Trophoblast cell (in vitro differentiated cells and primary cell): Measurements from ENCODE around the gene ASCC1.
A peak's percentile ranks its signal among the peaks of the same experiment; 100 is the strongest.

Experiments
- DNase-seq, 2 donors: peaks; one replicate each; pipeline ENCODE4 v3.0.0-alpha.2; 2016
- H2AFZ ChIP-seq: 2 replicates; pipeline ENCODE4 v1.6.1; 2013; ENCODE audit warnings: low read length, moderate library complexity, mild to moderate bottlenecking; ENCODE audit not compliant: insufficient read depth, poor library complexity
- H2AK5ac ChIP-seq: 2 replicates; pipeline ENCODE4 v1.6.1; 2013; ENCODE audit warnings: mild to moderate bottlenecking, low read length
- H2BK120ac ChIP-seq: 2 replicates; pipeline ENCODE4 v1.6.1; 2013; ENCODE audit warnings: low read length, mild to moderate bottlenecking, moderate library complexity; ENCODE audit not compliant: insufficient read depth, poor library complexity
- H2BK12ac ChIP-seq: 2 replicates; pipeline ENCODE4 v1.6.1; 2013; ENCODE audit warnings: mild to moderate bottlenecking, low read length, moderate library complexity
- H2BK5ac ChIP-seq: 2 replicates; pipeline ENCODE4 v1.6.1; 2013; ENCODE audit warnings: low read length, low read depth, moderate library complexity, mild to moderate bottlenecking; ENCODE audit not compliant: poor library complexity
- H3K14ac ChIP-seq: 2 replicates; pipeline ENCODE4 v1.6.1; 2013; ENCODE audit warnings: mild to moderate bottlenecking, low read length
- H3K18ac ChIP-seq: 2 replicates; pipeline ENCODE4 v1.6.1; 2013; ENCODE audit warnings: mild to moderate bottlenecking, low read length
- H3K23ac ChIP-seq: 2 replicates; pipeline ENCODE4 v1.6.1; 2013; ENCODE audit warnings: low read length
- H3K27ac ChIP-seq: 2 replicates; pipeline ENCODE4 v1.5.1; 2013; ENCODE audit warnings: low read depth, mild to moderate bottlenecking, inconsistent platforms, low read length, moderate library complexity
- H3K27me3 ChIP-seq: 2 replicates; pipeline ENCODE4 v1.6.1; 2013; ENCODE audit warnings: inconsistent platforms, mild to moderate bottlenecking, low read length, moderate library complexity; ENCODE audit not compliant: insufficient read depth
- H3K36me3 ChIP-seq, 2 experiments: 1 replicate in 1 of 2; 2 replicates in 1 of 2; pipeline ENCODE4 v1.6.1; 2013; ENCODE audit warnings: low read length in 2 of 2, mild to moderate bottlenecking in 2 of 2, moderate library complexity in 1 of 2; ENCODE audit not compliant: insufficient read depth in 2 of 2, control insufficient read depth in 1 of 2
- H3K4ac ChIP-seq: 2 replicates; pipeline ENCODE4 v1.6.1; 2013; ENCODE audit warnings: low read depth, mild to moderate bottlenecking, low read length, moderate library complexity
- H3K4me1 ChIP-seq, 2 experiments: 1 replicate in 1 of 2; 2 replicates in 1 of 2; pipeline ENCODE4 v1.6.1; 2013; ENCODE audit warnings: low read length in 2 of 2, mild to moderate bottlenecking in 2 of 2, moderate library complexity in 1 of 2; ENCODE audit not compliant: insufficient read depth in 2 of 2, control insufficient read depth in 1 of 2
- H3K4me2 ChIP-seq: 2 replicates; pipeline ENCODE4 v1.6.1; 2013; ENCODE audit warnings: inconsistent platforms, mild to moderate bottlenecking, low read length, moderate library complexity
- H3K4me3 ChIP-seq: 2 replicates; pipeline ENCODE4 v1.5.1; 2013; ENCODE audit warnings: mild to moderate bottlenecking, low read depth, low read length, inconsistent platforms
- H3K79me1 ChIP-seq: one replicate; pipeline ENCODE4 v1.6.1; 2013; ENCODE audit warnings: low read length
- H3K79me2 ChIP-seq: 2 replicates; pipeline ENCODE4 v1.6.1; 2013; ENCODE audit warnings: low read length, mild to moderate bottlenecking; ENCODE audit not compliant: control insufficient read depth, insufficient read depth, poor library complexity
- H3K9ac ChIP-seq: 2 replicates; pipeline ENCODE4 v1.6.1; 2013; ENCODE audit warnings: mild to moderate bottlenecking, low read length
- H3K9me3 ChIP-seq: 2 replicates; pipeline ENCODE4 v1.6.1; 2013; ENCODE audit warnings: low read depth, mild to moderate bottlenecking, control low read depth, inconsistent platforms, low read length; ENCODE audit not compliant: insufficient read depth
- H4K12ac ChIP-seq: 2 replicates; pipeline ENCODE4 v1.6.1; 2013; ENCODE audit warnings: low read depth, mild to moderate bottlenecking, low read length, moderate library complexity
- H4K8ac ChIP-seq: 2 replicates; pipeline ENCODE4 v1.6.1; 2013; ENCODE audit warnings: low read depth, mild to moderate bottlenecking, low read length, moderate library complexity
- H4K91ac ChIP-seq: one replicate; pipeline ENCODE4 v1.6.1; 2013; ENCODE audit warnings: low read depth, mild to moderate bottlenecking, low read length, moderate library complexity
- WGBS: extraction: QIAGEN DNeasy Blood & Tissue Kit; methylation state at CpG from one replicate; pipeline ENCODE4 v1.1.7; 2013; ENCODE audit warnings: missing lambda C conversion rate; ENCODE audit not compliant: insufficient read length, insufficient coverage; ENCODE audit errors: extremely low coverage; 5-methylcytosine and 5-hydroxymethylcytosine counted together

Gene ASCC1

DNA sequence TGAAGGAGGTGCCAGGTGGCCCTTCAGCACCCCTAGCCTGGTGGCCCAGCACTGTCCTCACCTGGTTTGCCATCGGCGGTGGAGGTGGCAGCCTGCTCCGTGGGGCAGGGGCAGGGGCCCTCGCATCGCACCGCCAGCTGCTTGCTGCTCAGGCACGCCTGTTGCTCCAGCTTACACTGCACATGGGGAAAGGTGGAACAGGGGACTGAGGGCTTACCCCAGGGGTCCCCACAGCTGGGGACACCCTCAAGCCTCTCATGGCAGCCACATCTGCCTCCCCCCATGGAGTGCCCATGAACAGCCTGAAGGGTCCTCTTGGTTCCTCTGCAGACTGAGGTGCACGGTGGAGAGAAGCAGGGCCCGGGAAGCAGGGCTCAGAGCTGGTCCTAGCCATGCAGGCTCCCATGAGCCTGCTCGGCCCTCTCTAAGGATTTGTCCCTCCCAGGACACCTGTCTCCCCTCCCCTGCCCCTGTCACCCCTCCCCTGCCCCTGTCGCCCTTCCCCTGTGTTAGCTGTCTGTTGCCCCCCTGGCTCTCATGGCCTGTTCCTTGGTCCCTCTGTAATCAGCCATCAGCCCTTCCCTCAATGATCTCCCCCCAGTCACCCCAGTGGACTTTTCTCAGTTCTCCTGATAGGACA lies 147.8 kb downstream of the ASCC1 start:
- no peak overlapping the region for H2AFZ ChIP-seq
- WGBS = no CpG with 5 or more reads among the region's 11 CpGs
- H2BK5ac ChIP-seq = no peak overlapping the region
- H3K4me3 ChIP-seq = peak overlapping the region; percentile 25
- no peaks in the 10 kb centered on the region for H3K79me2 ChIP-seq
- no peak overlapping the region for H3K27ac ChIP-seq
- H3K9me3 ChIP-seq = peaks cover 2% of the 10 kb centered on the region
- H3K23ac ChIP-seq = no peak overlapping the region
- H3K27me3 ChIP-seq = no peaks in the 10 kb centered on the region
- H4K91ac ChIP-seq = no peak overlapping the region
- no peak overlapping the region for H2BK12ac ChIP-seq
- no peak overlapping the region for H4K12ac ChIP-seq
- H2AK5ac ChIP-seq = no peak overlapping the region
- no peak overlapping the region for H3K4ac ChIP-seq
- no peak overlapping the region for H3K9ac ChIP-seq
- no peak overlapping the region for H3K18ac ChIP-seq
- no peak for DNase-seq
- peaks cover 5 to 15% of the 10 kb centered on the region in 2 experiments for H3K4me1 ChIP-seq
- H3K36me3 ChIP-seq = no peaks in the 10 kb centered on the region
- no peak overlapping the region for H2BK120ac ChIP-seq
- no peaks in the 10 kb centered on the region for H3K79me1 ChIP-seq
- H3K14ac ChIP-seq = no peak overlapping the region
- H3K4me2 ChIP-seq = no peak overlapping the region
- H4K8ac ChIP-seq = no peak overlapping the region

DNA sequence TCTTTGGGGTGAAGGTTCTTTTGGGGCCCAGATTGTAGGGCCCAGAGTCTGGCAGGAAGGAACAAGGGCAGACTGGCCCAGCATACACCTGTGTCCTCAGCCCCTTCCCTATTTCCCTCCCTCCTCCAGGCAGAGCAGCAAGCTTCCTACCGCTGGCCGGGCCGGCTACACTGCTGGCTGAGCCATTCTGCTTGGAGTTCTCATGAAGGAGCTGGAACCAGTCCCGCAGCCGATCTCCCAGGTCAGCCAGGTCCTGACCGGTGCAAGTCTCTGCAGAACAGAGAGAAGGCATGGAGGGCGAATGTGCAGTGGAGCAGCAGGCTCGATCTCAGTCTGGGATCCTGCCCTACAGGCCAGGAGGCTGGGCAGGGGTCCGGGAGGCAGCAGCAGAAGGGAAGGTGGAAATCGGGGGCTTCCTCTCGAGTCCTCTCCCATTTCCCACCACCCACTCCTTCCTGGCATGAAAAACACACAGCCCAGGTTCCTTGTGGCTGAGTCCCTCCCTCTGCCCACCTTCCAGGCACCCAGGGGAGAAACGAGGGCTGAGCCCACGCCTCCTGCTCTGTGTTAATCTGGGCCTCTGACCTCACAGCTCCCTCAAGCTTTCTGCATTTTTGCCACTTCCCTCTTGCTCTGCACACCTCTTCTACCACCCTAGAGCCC lies 148.5 kb downstream of the ASCC1 start:
- Histone ChIP-seq H3K9me3 (peaks cover 2% of the 10 kb centered on the region), H3K79me2 (no peaks in the 10 kb centered on the region), H2AFZ (no peak overlapping the region), H3K14ac (no peak overlapping the region), H3K79me1 (no peaks in the 10 kb centered on the region), H2BK120ac (no peak overlapping the region), H3K9ac (no peak overlapping the region), H3K4me1 (peaks cover 5 to 15% of the 10 kb centered on the region in 2 experiments), H3K36me3 (no peaks in the 10 kb centered on the region), H3K18ac (no peak overlapping the region), H3K4ac (no peak overlapping the region), H2BK12ac (no peak overlapping the region), H3K4me3 (no peak overlapping the region), H3K27me3 (no peaks in the 10 kb centered on the region), H2BK5ac (no peak overlapping the region), H3K23ac (no peak overlapping the region), H4K8ac (no peak overlapping the region), H2AK5ac (no peak overlapping the region), H3K27ac (no peak overlapping the region), H4K91ac (no peak overlapping the region), H3K4me2 (no peak overlapping the region), H4K12ac (no peak overlapping the region)
- WGBS = no CpG with 5 or more reads among the region's 13 CpGs
- DNase-seq = no peak

- H3K79me1 ChIP-seq = no peaks in the 10 kb centered on the region
- WGBS = no CpG with 5 or more reads among the region's 18 CpGs
Observed at GRCh38 chr10:72066318-72067284, 149.5 kb downstream of the ASCC1 start.

DNA sequence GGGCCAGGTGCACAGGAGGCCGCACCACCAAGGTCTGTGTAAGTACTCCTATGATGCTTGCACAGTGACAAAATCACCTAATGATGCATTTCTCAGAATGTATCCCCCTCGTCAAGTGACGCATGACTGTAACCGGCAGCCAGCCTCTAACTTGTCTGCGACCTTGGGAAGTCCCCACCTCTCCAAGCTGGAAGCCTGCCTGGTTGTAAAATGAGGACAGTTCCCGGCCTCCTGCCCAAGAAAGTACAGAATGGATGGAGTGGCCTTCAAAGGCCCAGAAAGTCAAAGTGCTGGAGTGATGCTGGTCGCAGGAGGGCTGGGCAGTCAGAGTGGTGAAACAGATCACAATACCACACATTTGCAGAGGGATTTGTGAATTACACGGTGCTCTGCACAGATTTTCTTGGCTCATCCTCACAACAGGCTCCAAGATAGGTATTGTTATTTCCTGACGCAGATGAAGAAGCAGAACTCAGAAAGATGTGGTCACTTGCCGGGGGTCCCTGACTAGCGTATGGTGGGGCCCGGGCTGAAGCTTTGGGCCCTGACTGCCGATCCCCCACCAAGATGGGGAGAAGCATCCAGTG lies 150.5 kb downstream of the ASCC1 start:
- Histone ChIP-seq H3K18ac (no peak overlapping the region), H3K23ac (no peak overlapping the region), H3K14ac (no peak overlapping the region), H2AFZ (no peak overlapping the region), H3K79me2 (no peaks in the 10 kb centered on the region), H4K8ac (no peak overlapping the region), H2AK5ac (no peak overlapping the region), H3K27ac (no peak overlapping the region), H3K4me3 (no peak overlapping the region), H3K4me1 (peaks cover 5 to 15% of the 10 kb centered on the region in 2 experiments), H3K9me3 (peaks cover 2% of the 10 kb centered on the region), H3K4ac (no peak overlapping the region), H4K91ac (no peak overlapping the region), H3K36me3 (no peaks in the 10 kb centered on the region), H3K79me1 (no peaks in the 10 kb centered on the region), H2BK12ac (no peak overlapping the region), H4K12ac (no peak overlapping the region), H3K4me2 (no peak overlapping the region), H3K9ac (no peak overlapping the region), H3K27me3 (no peaks in the 10 kb centered on the region), H2BK120ac (no peak overlapping the region), H2BK5ac (no peak overlapping the region)
- WGBS = no CpG with 5 or more reads among the region's 13 CpGs
- DNase-seq = no peak

More at GRCh38 chr10:72066318-72067284, 149.5 kb downstream of the ASCC1 start:
- no peak for DNase-seq
- Histone ChIP-seq H3K14ac (no peak overlapping the region), H4K91ac (no peak overlapping the region), H3K18ac (no peak overlapping the region), H3K4me2 (no peak overlapping the region), H2BK5ac (no peak overlapping the region), H3K79me2 (no peaks in the 10 kb centered on the region), H4K8ac (no peak overlapping the region), H3K27ac (no peak overlapping the region), H2AFZ (no peak overlapping the region), H3K9ac (no peak overlapping the region), H4K12ac (no peak overlapping the region), H3K9me3 (peaks cover 2% of the 10 kb centered on the region), H3K23ac (no peak overlapping the region), H3K4me3 (no peak overlapping the region), H3K36me3 (no peaks in the 10 kb centered on the region), H2BK12ac (no peak overlapping the region), H3K4me1 (peaks cover 5 to 15% of the 10 kb centered on the region in 2 experiments), H2AK5ac (no peak overlapping the region), H3K27me3 (no peaks in the 10 kb centered on the region), H3K4ac (no peak overlapping the region), H2BK120ac (no peak overlapping the region)
